ENCODE measurements around the gene CCDC85A.

CCDC85A gene

GRCh38 chr2:56240210-56240609 is 56.4 kb downstream of the CCDC85A start:
- no peak for DNase-seq (ENCODE audit: low spot score)

- DNase-seq (ENCODE audit: low spot score): no peak
These were observed 60.7 kb downstream of the CCDC85A start for GRCh38 chr2:56244506-56244905.

GRCh38 chr2:56244911-56245530 is 61.2 kb downstream of the CCDC85A start:
- DNase-seq (ENCODE audit: low spot score): no peak

- no peak for DNase-seq (ENCODE audit: low spot score)
These were observed 65.4 kb downstream of the CCDC85A start for GRCh38 chr2:56248965-56249742.

- DNase-seq (ENCODE audit: low spot score): no peak
These were observed 66.5 kb downstream of the CCDC85A start for GRCh38 chr2:56250153-56250729.

GRCh38 chr2:56260415-56260814 is 76.6 kb downstream of the CCDC85A start:
- no peak for DNase-seq (ENCODE audit: low spot score)

GRCh38 chr2:56262241-56262640 is 78.5 kb downstream of the CCDC85A start:
- no peak for DNase-seq (ENCODE audit: low spot score)

- DNase-seq (ENCODE audit: low spot score): no peak
These were observed 80.1 kb downstream of the CCDC85A start for GRCh38 chr2:56263876-56264275.

GRCh38 chr2:56266761-56267414 is 83.1 kb downstream of the CCDC85A start:
- DNase-seq (ENCODE audit: low spot score): no peak

GRCh38 chr2:56267415-56267788 is 83.6 kb downstream of the CCDC85A start:
- no peak for DNase-seq (ENCODE audit: low spot score)

GRCh38 chr2:56268856-56269255 is 85.1 kb downstream of the CCDC85A start:
- no peak for DNase-seq (ENCODE audit: low spot score)

GRCh38 chr2:56271275-56271674 is 87.5 kb downstream of the CCDC85A start:
- no peak for DNase-seq (ENCODE audit: low spot score)

- DNase-seq (ENCODE audit: low spot score): no peak
These were observed 101.4 kb downstream of the CCDC85A start for GRCh38 chr2:56285224-56285623.

GRCh38 chr2:56286936-56287335 is 103.1 kb downstream of the CCDC85A start:
- no peak for DNase-seq (ENCODE audit: low spot score)

GRCh38 chr2:56287508-56287907 is 103.7 kb downstream of the CCDC85A start:
- DNase-seq (ENCODE audit: low spot score): no peak

- DNase-seq (ENCODE audit: low spot score): no peak
These were observed 104.2 kb downstream of the CCDC85A start for GRCh38 chr2:56287974-56288373.

GRCh38 chr2:56288838-56289580 is 105.2 kb downstream of the CCDC85A start:
- DNase-seq (ENCODE audit: low spot score): no peak

GRCh38 chr2:56291711-56292110 is 107.9 kb downstream of the CCDC85A start:
- no peak for DNase-seq (ENCODE audit: low spot score)

GRCh38 chr2:56292951-56293350 is 109.2 kb downstream of the CCDC85A start:
- no peak for DNase-seq (ENCODE audit: low spot score)

- no peak for DNase-seq (ENCODE audit: low spot score)
These were observed 111.9 kb downstream of the CCDC85A start for GRCh38 chr2:56295666-56296065.

- no peak for DNase-seq (ENCODE audit: low spot score)
These were observed 113.9 kb downstream of the CCDC85A start for GRCh38 chr2:56297671-56298070.

- DNase-seq (ENCODE audit: low spot score): no peak
These were observed 115.4 kb downstream of the CCDC85A start for GRCh38 chr2:56299171-56299691.

All from RKO (cell line).